ENCODE measurements around the gene SERPINB2.
"Not testable (repeated sequence)": the region's sequence is repeated elsewhere in the genome, so short reads cannot be mapped to it uniquely, and the experiment has no call there.

The SERPINB2 gene

DNA sequence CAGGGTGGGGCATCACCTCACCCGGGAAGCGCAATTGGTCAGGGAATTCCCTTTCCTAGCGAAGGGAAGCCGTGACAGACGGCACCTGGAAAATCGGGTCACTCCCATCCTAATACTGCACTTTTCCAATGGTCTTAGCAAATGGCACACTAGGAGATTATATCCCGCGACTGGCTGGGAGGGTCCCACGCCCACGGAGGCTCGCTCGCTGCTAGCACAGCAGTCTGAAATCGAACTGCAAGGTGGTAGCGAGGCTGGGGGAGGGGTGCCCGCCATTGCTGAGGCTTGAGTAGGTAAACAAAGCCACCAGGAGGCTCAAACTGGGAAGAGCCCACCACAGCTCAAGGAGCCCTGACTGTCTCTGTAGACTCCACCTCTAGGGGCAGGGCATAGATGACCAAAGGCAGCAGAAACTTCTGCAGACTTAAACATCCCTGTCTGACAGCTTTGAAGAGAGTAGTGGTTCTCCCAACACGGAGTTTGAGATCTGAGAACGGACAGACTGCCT lies 53.1 kb downstream of the SERPINB2 start:
- DNase-seq: not testable (repeated sequence)

- no peak for DNase-seq
Measured at GRCh38 chr18:63947051-63947790, 59.7 kb downstream of the SERPINB2 start.

GRCh38 chr18:63949068-63949737 lies 61.7 kb downstream of the SERPINB2 start, which contains the start of gene HMSD:
Gene HMSD, plus strand, starts transcription at chr18:63949301. Its CDS starts 4,155 bp downstream, at chr18:63953456.
- peak; percentile 76 for DNase-seq

DNA sequence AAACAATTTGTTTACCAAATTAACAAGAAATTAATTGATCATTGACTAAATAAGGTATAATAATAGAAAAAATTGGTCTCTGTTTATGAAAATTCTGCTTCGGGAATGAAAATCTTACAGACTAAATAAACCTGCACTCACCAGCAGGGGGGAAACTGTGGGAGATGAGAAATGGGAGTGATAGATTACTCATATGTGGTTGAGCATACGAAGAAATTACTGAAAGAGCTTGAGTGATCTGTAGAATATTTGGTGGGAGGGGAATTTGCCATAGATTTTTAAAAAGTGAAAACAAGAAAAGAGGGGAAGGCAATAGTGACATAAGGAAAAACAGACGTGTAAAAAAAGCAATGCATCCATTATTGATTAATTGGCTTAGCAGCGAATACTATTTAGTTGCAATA lies 63.8 kb downstream of the SERPINB2 start:
- peak; percentile 56 for DNase-seq

All from activated CD4-positive, alpha-beta T cell treated with anti-CD3 and anti-CD28 coated beads for 48 hours (primary cell).